Measurements from ENCODE around the gene METTL6.
"Not testable (repeated sequence)": the region's sequence is repeated elsewhere in the genome, so short reads cannot be mapped to it uniquely, and the experiment has no call there.

METTL6 gene

DNA sequence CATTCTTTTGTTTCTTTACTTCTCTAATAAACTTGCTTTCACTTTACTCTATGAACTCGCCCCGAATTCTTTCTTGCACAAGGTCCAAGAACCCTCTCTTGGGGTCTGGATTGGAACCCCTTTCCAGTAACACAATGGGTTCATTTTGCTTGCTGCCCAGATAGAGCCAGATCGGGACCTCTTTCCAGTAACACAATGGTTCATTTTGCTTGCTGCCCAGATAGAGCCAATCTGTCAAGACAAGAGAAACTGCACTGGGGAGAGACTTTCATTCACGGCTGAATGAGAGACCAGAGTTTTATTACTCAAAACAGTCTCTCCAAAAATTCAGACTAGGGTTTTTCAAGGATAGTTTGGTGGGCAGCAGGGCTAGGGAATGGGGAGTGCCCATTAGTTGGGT is 25.4 kb downstream of the METTL6 start:
- Histone ChIP-seq H3K27ac (ENCODE audit: poor library complexity, severe bottlenecking) (no peak overlapping the region), H3K27me3 (ENCODE audit: insufficient read depth, poor library complexity, severe bottlenecking) (no peaks in the 10 kb centered on the region), H3K4me1 (ENCODE audit: insufficient read depth, poor library complexity, severe bottlenecking) (no peaks in the 10 kb centered on the region), H3K9me3 (ENCODE audit: severe bottlenecking) (no peaks in the 10 kb centered on the region), H3K36me3 (ENCODE audit: low read depth) (no peaks in the 10 kb centered on the region), H3K4me3 (ENCODE audit: severe bottlenecking) (no peak overlapping the region)
- ATAC-seq (ENCODE audit: low read depth) (no peak), DNase-seq (ENCODE audit: low spot score) (no peak)
- TF ChIP-seq CTCF (IDR thresholded peaks at IDR 0.05; ENCODE audit: poor library complexity, severe bottlenecking), result no peak

DNA sequence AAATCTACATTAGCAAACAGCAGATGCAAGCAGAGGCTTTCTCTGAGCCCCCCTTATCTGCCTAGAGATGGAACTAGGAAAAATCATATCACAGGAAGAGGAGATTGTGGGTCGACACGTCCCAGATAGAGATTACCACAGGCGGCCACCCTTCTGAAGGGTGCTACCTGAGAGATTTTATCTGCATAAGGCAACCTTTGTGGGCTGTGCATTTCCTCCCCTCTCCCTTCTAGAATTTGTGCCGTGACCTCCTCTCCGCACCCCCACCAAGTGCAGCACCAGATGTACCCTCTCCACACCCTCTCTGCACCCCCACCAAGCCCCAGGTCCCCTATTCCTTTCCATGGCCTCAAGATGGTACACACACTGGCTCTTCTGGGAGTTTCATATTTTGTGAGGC is 27.4 kb downstream of the METTL6 start:
- TF ChIP-seq CTCF (IDR thresholded peaks at IDR 0.05; ENCODE audit: poor library complexity, severe bottlenecking), result no peak
- DNase-seq (ENCODE audit: low spot score) (no peak), ATAC-seq (ENCODE audit: low read depth) (no peak)
- no peaks in the 10 kb centered on the region for H3K4me1 ChIP-seq (ENCODE audit: insufficient read depth, poor library complexity, severe bottlenecking)
- H3K36me3 ChIP-seq (ENCODE audit: low read depth), result no peaks in the 10 kb centered on the region
- H3K27ac ChIP-seq (ENCODE audit: poor library complexity, severe bottlenecking), result no peak overlapping the region
- H3K27me3 ChIP-seq (ENCODE audit: insufficient read depth, poor library complexity, severe bottlenecking), result no peaks in the 10 kb centered on the region
- H3K9me3 ChIP-seq (ENCODE audit: severe bottlenecking), result no peaks in the 10 kb centered on the region
- no peak overlapping the region for H3K4me3 ChIP-seq (ENCODE audit: severe bottlenecking)

- H3K36me3 ChIP-seq (ENCODE audit: low read depth); H3K4me3 ChIP-seq (ENCODE audit: severe bottlenecking); DNase-seq (ENCODE audit: low spot score); H3K27me3 ChIP-seq (ENCODE audit: insufficient read depth, poor library complexity, severe bottlenecking); ATAC-seq (ENCODE audit: low read depth); H3K9me3 ChIP-seq (ENCODE audit: severe bottlenecking); H3K4me1 ChIP-seq (ENCODE audit: insufficient read depth, poor library complexity, severe bottlenecking); H3K27ac ChIP-seq (ENCODE audit: poor library complexity, severe bottlenecking): not testable (repeated sequence)
These were observed 28.6 kb downstream of the METTL6 start for GRCh38 chr3:15398731-15399133.

DNA sequence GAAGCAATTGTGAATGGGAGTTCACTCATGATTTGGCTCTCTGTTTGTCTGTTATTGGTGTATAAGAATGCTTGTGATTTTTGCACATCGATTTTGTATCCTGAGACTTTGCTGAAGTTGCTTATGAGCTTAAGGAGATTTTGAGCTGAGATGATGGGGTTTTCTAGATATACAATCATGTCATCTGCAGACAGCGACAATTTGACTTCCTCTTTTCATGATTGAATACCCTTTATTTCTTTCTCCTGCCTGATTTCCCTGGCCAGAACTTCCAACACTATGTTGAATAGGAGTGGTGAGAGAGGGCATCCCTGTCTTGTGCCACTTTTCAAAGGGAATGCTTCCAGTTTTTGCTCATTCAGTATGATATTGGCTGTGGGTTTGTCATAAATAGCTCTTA is 34.1 kb downstream of the METTL6 start:
- H3K9me3 ChIP-seq (ENCODE audit: severe bottlenecking); H3K4me1 ChIP-seq (ENCODE audit: insufficient read depth, poor library complexity, severe bottlenecking); ATAC-seq (ENCODE audit: low read depth); H3K27me3 ChIP-seq (ENCODE audit: insufficient read depth, poor library complexity, severe bottlenecking); DNase-seq (ENCODE audit: low spot score); H3K4me3 ChIP-seq (ENCODE audit: severe bottlenecking); H3K27ac ChIP-seq (ENCODE audit: poor library complexity, severe bottlenecking); H3K36me3 ChIP-seq (ENCODE audit: low read depth): not testable (repeated sequence)

DNA sequence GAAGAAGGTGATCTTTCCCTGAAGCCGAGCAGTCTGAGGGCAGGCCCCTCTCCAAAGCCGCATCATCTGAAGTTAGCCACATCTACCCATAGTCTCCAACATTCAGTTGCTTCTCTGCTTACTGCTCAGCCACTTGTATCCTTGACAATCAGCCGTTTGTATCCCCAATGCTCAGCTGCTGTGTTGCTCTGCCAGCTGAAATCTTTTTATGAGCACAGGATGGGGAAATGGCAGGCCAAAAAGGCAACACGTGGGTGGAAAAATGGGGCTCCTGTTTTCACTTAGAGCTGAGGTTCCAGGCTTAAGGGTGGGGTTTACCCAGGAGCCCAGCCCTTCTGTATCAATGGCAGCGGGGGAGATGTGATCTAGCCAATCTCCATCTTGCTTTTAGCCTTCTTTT is 36.3 kb downstream of the METTL6 start:
- no peak overlapping the region for H3K27ac ChIP-seq (ENCODE audit: poor library complexity, severe bottlenecking)
- DNase-seq (ENCODE audit: low spot score), result no peak
- no peaks in the 10 kb centered on the region for H3K9me3 ChIP-seq (ENCODE audit: severe bottlenecking)
- no peak overlapping the region for H3K4me3 ChIP-seq (ENCODE audit: severe bottlenecking)
- H3K27me3 ChIP-seq (ENCODE audit: insufficient read depth, poor library complexity, severe bottlenecking), result no peaks in the 10 kb centered on the region
- no peaks in the 10 kb centered on the region for H3K4me1 ChIP-seq (ENCODE audit: insufficient read depth, poor library complexity, severe bottlenecking)
- no peak for TF ChIP-seq CTCF (IDR thresholded peaks at IDR 0.05; ENCODE audit: poor library complexity, severe bottlenecking)
- no peaks in the 10 kb centered on the region for H3K36me3 ChIP-seq (ENCODE audit: low read depth)
- no peak for ATAC-seq (ENCODE audit: low read depth)

GRCh38 chr3:15390460-15390859 is 36.9 kb downstream of the METTL6 start:
- H3K36me3 ChIP-seq (ENCODE audit: low read depth), result no peaks in the 10 kb centered on the region
- no peak for TF ChIP-seq CTCF (IDR thresholded peaks at IDR 0.05; ENCODE audit: poor library complexity, severe bottlenecking)
- no peak for ATAC-seq (ENCODE audit: low read depth)
- no peak for DNase-seq (ENCODE audit: low spot score)
- no peak overlapping the region for H3K4me3 ChIP-seq (ENCODE audit: severe bottlenecking)
- no peaks in the 10 kb centered on the region for H3K9me3 ChIP-seq (ENCODE audit: severe bottlenecking)
- H3K4me1 ChIP-seq (ENCODE audit: insufficient read depth, poor library complexity, severe bottlenecking), result no peaks in the 10 kb centered on the region
- H3K27me3 ChIP-seq (ENCODE audit: insufficient read depth, poor library complexity, severe bottlenecking), result no peaks in the 10 kb centered on the region
- no peak overlapping the region for H3K27ac ChIP-seq (ENCODE audit: poor library complexity, severe bottlenecking)

DNA sequence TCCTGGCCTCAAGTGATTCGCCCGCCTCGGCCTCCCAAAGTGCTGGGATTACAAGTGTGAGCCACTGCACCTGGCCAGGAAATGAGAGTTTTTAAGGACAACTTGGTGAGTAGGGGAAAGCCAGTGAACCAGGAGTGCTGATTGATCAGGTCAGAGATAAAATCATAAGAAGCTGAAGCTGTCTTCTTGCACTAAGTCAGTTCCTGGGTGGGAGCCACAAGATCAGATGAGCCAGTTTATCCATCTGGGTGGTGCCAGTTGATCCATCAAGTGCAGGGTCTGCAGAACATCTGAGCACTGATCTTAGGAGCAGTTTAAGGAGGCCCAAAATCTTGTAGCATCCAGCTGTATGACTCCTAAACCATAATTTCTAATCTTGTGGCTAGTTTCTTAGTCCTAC is 39.0 kb downstream of the METTL6 start:
- H3K4me1 ChIP-seq (ENCODE audit: insufficient read depth, poor library complexity, severe bottlenecking); H3K9me3 ChIP-seq (ENCODE audit: severe bottlenecking); H3K27ac ChIP-seq (ENCODE audit: poor library complexity, severe bottlenecking); H3K27me3 ChIP-seq (ENCODE audit: insufficient read depth, poor library complexity, severe bottlenecking); DNase-seq (ENCODE audit: low spot score); H3K36me3 ChIP-seq (ENCODE audit: low read depth); H3K4me3 ChIP-seq (ENCODE audit: severe bottlenecking); ATAC-seq (ENCODE audit: low read depth): not testable (repeated sequence)
